Right renal pelvis (tissue), 4 donors: ENCODE measurements around the gene THNSL1. TPM values are rescaled to one million over a fixed set of nuclear protein-coding genes. Genes with fewer than 3 reads are reported as not detected.

Experiments used
- DNase-seq, 4 donors: peaks; one replicate each; pipeline ENCODE4 v3.0.0-alpha.2; 2013; ENCODE audit warnings: low read depth in 4 of 4, low spot score in 3 of 4, missing footprints in 1 of 4
- polyA plus RNA-seq, 4 donors: library from polyadenylated mRNA; unstranded; fragments of 120-200 nt; gene quantifications; one replicate each; pipeline ENCODE4 v1.2.1, GENCODE V29; 2013; ENCODE audit not compliant: insufficient read length in 4 of 4

THNSL1 gene
- polyA plus RNA-seq, 4 donors, result 15.8 to 19.6 (median 17.9) TPM

DNA sequence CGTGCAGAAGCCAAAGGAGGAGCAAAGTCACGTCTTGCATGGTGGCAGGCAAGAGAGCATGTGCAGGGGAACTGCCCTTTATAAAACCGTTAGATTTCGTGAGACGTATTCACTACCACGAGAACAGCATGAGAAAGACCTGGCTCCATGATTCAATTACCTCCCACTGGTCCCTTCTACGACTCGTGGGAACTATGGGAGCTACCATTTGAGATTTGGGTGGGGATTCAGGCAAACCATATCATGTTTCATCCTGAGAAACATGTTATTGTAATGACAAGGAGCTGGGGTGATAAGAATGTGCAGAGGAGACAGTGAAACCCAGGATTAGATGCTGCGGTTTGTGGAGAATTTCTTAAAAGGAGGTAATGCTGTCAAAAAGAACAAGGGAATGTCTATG is 34.0 kb downstream of the THNSL1 start:
- no peak for DNase-seq

DNA sequence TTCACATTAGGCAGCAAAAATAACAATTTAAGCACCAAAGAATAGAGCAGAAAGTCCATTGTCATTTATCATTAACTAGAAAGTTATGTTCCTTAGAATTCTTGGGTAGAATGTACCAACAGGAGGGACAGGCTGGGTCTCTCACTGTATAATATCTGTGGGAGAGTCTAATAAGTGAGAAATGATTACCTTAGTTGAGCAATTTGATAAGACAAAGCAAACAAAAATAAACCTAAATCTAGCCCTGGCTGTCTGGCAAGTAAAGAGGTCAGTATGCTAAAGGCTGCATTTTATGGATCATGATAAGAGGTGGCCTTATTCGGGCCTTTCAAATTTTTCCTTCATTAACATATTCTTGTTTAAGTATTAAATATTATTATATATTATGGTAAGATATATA is 35.6 kb downstream of the THNSL1 start:
- no peak for DNase-seq

DNA sequence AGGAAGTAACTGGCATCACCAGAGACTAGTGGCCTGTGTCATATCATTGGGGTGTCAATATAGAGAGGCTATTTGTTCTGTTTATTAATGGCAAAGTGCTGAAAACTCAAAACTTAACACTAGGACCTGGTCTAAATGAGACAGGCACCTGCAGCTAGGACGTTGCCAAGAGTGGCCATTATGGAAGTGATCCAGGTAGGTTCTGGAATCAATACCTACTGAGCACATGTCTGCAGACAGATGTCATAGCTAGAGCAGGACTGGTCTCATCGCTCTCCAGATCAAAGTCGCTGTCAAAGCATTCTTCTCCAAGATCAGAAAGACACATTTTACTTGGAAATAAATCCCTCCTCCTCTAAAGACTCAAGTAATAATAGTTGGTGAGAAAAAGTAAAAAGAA is 40.3 kb downstream of the THNSL1 start:
- DNase-seq, result no peak

DNA sequence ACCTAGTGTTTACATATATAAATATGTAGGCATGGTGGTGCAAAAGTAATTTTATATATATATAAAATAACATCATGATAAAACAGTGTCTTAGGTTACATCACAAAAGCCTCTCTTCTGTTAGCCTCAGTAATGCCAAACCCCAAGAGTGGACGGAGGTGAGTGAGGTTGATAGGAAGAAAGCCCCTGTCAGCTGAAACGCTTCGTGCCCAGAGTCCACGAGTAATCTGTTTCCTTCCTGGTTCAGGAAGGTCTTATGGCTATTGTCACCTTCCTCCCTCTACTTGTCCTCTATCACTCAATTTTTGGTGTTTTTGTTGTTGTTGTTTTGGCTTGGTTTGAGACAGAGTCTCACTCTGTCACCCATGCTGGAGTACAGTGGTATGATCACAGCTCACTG is 41.5 kb downstream of the THNSL1 start:
- no peak for DNase-seq

DNA sequence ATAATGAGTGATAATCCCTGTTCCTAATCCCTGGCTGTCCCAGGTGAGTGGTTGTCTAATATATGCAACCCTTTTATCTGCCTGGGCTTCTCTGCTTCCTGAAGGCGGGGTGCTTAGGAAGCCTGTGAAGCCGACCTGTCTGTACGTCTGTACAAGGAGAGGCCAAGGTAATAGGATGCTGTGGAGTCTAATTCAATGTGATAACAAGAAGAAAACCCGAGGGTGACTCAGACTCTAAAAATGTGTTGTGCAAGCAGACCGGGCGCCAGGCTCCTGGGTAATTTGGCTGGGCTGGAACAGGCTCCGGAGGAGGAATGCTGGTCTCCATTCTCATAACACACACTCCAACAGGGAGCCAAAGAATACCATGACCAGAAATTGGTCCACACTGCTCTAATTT is 43.6 kb downstream of the THNSL1 start:
- no peak for DNase-seq

DNA sequence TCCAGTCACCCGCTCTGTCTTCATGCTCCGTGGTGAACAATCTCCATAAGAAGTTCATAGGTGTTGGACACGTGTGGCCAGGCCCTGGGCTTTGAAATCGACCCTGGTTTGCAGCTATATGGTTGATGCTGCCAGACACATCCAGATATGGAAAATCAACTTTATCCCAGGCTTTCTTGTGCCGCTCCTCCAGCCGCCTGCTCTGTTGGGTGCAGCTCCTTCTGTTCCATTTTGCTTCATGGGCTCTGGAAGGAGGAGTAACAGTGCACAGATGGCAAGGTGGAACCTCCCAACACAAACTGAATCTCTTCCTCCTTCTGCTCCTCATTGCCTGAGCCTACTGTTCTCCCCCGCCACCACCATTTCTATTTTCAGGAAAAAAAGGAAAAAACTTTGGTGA is 44.7 kb downstream of the THNSL1 start:
- no peak for DNase-seq

DNA sequence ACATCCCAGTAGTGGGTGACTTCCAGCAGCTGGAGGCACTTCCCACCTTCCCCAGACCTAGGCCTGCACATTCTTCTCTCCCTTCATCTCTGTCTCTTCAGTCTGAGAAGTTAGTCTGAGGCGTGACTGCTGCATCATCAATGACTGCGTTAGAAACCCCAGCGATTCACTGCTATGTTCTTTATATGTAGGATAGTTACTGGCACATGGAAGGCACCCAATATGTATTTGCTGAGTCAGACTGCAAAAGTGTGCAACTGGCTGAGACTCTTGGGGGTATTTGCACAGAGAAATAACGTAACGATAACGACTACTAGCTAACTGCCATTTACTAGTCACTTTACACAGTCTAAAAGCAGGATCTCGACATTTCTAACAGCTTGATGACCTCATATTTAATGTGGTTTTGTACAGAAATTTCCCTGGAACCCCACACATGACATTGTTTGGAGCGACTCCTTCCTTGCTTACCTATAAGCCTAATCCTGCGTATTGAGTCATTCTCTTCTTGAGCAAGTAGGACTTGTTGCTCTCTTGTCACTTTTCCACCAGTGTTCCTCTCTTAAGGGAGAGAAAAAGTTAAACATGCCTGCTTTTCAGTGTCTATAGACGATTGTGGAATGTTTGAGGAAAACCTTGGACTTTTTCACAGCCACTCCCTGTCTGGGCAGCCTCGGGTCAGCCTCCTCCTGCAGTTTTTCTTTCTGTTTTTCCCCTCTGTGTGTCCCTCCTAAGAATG is 45.5 kb downstream of the THNSL1 start:
- DNase-seq, result no peak

DNA sequence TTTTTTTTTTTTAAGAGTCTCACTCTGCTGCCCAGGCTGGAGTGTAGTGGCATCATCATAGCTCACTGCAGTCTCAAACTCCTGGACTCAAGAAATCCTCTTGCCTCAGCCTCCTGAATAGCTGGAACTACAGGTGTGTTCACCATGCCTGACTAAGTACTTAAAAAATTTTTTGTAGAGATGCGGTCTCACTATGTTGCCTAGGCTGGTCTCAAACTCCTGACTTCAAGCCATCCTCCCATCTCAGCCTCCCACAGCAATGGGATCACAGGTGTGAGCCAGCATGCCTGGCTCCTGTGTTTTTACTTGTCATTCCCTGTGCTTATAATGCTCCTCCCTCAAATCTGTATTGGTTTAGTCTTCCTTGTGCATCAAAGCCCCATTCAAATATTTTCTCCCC is 46.7 kb downstream of the THNSL1 start:
- no peak for DNase-seq

DNA sequence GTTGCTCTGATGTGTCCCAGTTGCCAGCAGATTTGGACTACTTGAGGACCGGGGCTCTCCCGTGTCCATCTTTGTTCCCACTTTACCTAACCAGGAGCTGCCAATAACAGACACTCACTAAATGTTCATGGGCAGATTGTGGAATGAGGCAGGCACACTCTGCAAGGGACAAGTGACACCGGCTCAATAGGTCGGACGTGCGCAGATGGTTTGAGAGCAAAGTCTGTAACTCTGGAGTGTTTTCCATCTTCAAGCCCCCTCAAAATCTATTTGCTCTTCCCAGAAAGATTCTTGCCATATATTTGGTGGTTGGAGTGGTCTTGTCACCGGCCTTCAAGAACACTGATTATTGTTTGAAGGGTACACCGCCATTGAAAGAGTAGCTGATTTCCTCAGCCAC is 47.2 kb downstream of the THNSL1 start:
- DNase-seq, result no peak

DNA sequence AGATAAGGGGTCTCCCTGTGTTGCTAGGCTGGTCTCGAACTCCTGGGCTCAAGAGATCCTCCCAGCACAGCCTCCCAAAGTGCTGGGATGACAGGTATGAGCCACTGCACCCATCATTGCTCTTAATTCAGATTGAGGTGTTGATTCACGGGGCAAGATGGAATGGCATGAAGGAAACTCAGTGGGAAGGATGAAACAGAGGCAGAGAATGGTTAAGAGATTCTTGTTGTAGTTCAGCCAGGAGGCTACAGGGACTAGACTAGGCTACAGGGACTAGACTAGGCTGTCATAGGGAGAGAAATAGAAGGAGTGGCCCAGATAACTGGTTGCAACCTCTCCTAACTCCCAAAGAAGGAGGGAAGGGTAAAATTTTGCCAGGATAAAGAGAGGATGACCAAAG is 48.0 kb downstream of the THNSL1 start:
- DNase-seq, result no peak

DNA sequence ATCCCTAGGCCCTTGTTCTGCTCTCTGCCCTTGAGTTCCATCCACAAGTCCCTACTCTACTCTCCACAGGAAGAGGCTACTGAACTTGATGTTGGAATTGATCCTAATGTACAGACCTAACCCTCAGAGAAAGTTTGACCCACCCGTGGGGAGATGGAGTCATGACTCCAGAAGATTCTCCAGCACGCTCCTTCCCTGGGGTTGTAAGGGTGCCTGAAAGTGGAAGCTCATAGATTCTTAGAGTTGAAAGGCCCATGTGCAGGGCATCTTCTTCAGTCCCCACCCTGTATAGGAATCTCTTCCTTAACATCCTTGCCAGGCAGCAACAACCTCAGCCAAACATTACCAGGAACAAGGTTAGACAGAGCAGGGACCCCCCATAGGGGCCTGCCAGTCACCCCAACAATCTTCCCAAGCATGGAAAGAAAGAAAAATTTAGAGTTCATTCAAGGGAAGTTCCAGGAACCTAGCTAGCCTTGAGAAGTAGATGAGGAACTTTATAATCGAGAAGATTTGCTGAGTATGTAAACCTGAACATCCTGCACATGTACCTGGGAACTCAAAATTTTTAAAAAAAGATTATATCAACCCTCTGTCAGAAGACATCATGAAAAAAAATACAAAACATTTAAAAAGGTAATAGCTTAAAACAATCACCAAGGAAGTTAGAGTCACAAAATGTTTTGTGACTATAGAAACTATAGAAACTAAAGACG is 49.5 kb downstream of the THNSL1 start:
- DNase-seq, result no peak

DNA sequence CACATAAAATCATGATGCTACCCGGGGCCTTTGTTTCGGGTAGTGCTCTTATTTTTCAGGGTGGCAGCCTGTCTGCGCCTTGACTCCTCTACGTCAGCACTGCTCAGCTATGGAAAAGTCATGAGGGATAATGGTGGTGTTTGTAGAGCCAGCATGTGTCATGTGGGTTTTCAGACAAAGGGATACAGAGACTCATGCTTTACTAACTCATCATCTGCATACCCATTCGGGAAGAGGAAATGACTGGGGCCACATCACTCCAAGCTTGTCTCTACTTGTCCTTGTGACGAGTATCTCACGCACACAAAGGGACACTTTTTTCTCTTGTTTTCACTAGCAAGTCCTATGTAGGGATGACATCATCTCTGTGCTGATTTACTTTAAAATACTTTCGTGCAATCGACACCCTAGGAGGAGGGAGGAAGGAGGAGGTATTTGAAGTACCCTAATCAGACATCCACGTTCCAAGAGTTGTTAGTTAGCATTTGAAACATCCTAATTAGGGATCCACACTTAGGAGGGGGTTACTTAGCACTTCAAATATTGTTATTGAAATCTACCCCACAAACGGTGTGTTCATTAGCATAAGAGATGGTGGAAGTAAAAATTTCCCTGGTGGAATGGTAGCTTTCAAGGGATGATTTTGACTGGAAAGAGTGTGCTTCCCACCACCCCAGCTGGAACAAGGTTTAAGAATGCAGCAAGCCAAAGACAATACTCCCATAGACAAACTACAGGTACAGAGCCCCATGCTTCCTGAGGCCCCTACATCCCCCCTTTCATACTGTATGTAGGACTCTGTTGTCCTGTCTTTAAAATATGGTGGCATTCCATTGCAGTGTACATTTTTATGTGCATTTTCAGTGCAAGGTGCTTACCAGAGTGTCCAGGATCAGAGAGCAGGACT is 52.0 kb downstream of the THNSL1 start:
- DNase-seq, result no peak

DNA sequence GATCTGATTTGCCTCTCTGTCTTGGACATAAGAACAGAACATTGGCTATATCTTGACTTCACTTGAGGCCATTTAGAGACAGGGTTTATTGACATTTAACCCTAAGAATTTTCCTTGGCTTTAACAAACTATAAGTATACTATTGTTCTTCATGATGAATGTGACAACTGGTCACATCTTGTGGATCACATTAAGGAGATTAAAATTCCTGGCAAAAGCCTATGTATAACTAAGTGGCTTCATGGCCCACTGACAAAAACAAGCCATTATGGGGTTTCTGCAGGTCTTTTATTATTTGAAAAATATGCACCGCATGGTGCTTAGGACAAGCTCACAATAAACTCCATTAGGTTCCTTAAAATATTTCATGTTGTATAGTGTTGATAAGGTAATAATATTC is 54.8 kb downstream of the THNSL1 start:
- DNase-seq, result no peak

DNA sequence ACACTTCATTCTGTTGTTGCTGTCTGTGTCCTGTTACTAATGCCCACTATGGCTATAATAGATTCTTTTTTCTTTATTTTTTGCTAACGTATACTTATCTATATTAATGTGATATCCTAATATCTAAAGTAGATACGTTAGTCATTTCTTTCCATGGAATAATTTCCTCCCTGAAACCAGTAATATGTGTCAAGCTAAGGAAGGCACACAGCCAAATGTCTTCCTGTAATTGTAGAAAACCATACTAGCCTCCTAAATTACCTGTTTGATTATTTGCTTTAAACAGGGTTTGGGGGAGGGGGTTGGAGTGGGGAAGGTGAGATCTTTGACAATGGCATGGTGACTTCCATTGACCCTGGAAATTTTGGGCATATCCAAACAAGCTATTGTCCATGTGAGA is 56.4 kb downstream of the THNSL1 start:
- no peak for DNase-seq

DNA sequence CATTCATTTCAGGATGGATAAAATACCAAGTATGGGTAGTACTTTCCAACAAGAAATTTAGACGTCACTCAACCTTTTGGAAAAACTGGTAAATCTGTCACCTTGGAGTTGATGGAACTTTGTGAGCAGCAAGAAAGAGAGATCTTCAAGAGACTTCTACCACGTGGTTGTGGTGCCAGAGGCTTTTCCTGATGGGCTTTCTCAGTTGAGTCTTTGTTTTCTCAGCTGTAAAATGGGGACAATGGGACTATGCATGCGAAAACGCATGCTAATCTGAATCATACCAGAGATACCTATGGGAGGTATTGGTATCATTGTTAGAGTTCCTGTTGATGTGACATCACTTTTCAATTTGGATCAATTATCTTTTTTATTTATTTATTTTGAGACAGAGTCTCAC is 59.4 kb downstream of the THNSL1 start:
- no peak for DNase-seq

Other genes with a start within 250 kb of the THNSL1 start
- gene PRTFDC1, start 64.0 kb upstream of the THNSL1 start, polyA plus RNA-seq, result 10 to 100 TPM; 37.3 to 50.7 (median 43.0) TPM
- gene ENKUR, start 454 bp upstream of the THNSL1 start, polyA plus RNA-seq, result 1 to 10 TPM; 4.0 to 5.5 (median 4.8) TPM
- under 1 TPM; 0.25 to 0.44 (median 0.32) TPM for gene GPR158, start 158.4 kb downstream of the THNSL1 start, polyA plus RNA-seq